GM23248 (cell line): ENCODE measurements around the gene HSPA12B.

Experiments
- EZH2 ChIP-seq: fragments of 200-600 bp; sonication (generic); IDR thresholded peaks from 2 replicates; pipeline ENCODE4 v1.6.1; 2018; ENCODE audit warnings: antibody characterized with exemption, mild to moderate bottlenecking; ENCODE audit not compliant: insufficient read depth, poor library complexity, severe bottlenecking
- EZH2phosphoT487 ChIP-seq: fragments of 200-600 bp; sonication (generic); IDR thresholded peaks from 2 replicates; pipeline ENCODE4 v1.6.1; 2018; ENCODE audit warnings: antibody characterized with exemption, moderate library complexity, mild to moderate bottlenecking, low read depth; ENCODE audit not compliant: insufficient read depth

GRCh38 chr20:3753501-3754275 lies 21.2 kb downstream of the HSPA12B start:
- TF ChIP-seq EZH2 (no peak), EZH2phosphoT487 (no peak)
